HepG2 (cell line): ENCODE data around the gene LRR1. TPM values are rescaled to one million over a fixed set of nuclear protein-coding genes. Genes with fewer than 3 reads are reported as not detected.

ENCODE experiments used
- FOXM1 ChIP-seq: sonication (generic); formaldehyde crosslinking; IDR thresholded peaks from 2 replicates; pipeline ENCODE4 v1.5.0; 2020; ENCODE audit warnings: missing genetic modification reagents
- MIER2 ChIP-seq: IDR thresholded peaks from 2 replicates; pipeline ENCODE4 v1.6.1; 2016; ENCODE audit warnings: missing biosample characterization, missing genetic modification reagents
- NR2C2 ChIP-seq: sonication (generic); formaldehyde crosslinking; IDR thresholded peaks from 2 replicates; pipeline ENCODE4 v1.4.0; 2020; ENCODE audit warnings: missing genetic modification reagents, mild to moderate bottlenecking, moderate library complexity, borderline replicate concordance
- PHF20 ChIP-seq: sonication (generic); formaldehyde crosslinking; IDR thresholded peaks from 2 replicates; pipeline ENCODE4 v1.5.0; 2020; ENCODE audit warnings: mild to moderate bottlenecking, missing genetic modification reagents
- SATB2 ChIP-seq: sonication (generic); formaldehyde crosslinking; IDR thresholded peaks from 2 replicates; pipeline ENCODE4 v1.5.0; 2020; ENCODE audit warnings: missing genetic modification reagents
- SRF ChIP-seq: IDR thresholded peaks from 2 replicates; pipeline ENCODE4 v1.6.1; 2011; ENCODE audit warnings: mild to moderate bottlenecking, low read depth, low read length, moderate library complexity
- ZNF17 ChIP-seq: sonication (generic); formaldehyde crosslinking; IDR thresholded peaks from 2 replicates; pipeline ENCODE4 v1.5.0; 2020; ENCODE audit warnings: mild to moderate bottlenecking, missing genetic modification reagents
- ZNF335 ChIP-seq: sonication (generic); formaldehyde crosslinking; IDR thresholded peaks from 2 replicates; pipeline ENCODE4 v1.4.0; 2020; ENCODE audit warnings: missing genetic modification reagents
- ZNF557 ChIP-seq: sonication (generic); formaldehyde crosslinking; IDR thresholded peaks from 2 replicates; pipeline ENCODE4 v1.4.0; 2020; ENCODE audit warnings: missing genetic modification reagents
- ZNF746 ChIP-seq: sonication (generic); formaldehyde crosslinking; IDR thresholded peaks from 2 replicates; pipeline ENCODE4 v1.8.0; 2022; ENCODE audit warnings: mild to moderate bottlenecking, missing genetic modification reagents
- ZNF768 ChIP-seq: sonication (generic); formaldehyde crosslinking; IDR thresholded peaks from 2 replicates; pipeline ENCODE4 v1.4.0; 2020; ENCODE audit warnings: missing genetic modification reagents
- ZNF788 ChIP-seq: sonication (generic); formaldehyde crosslinking; IDR thresholded peaks from 2 replicates; pipeline ENCODE4 v1.5.0; 2020; ENCODE audit warnings: mild to moderate bottlenecking, missing genetic modification reagents, borderline replicate concordance
- ZSCAN31 ChIP-seq: sonication (generic); formaldehyde crosslinking; IDR thresholded peaks from 2 replicates; pipeline ENCODE4 v1.5.0; 2020; ENCODE audit warnings: low read depth, mild to moderate bottlenecking, missing genetic modification reagents
- polyA plus RNA-seq, 8 experiments: library from polyadenylated mRNA; depleted of rRNA in 3 of 8; stranded (reverse) in 7 of 8; unstranded in 1 of 8; fragments of >200 nt; fragmentation: Illumina TruSeq in 4 of 8; extraction: Trizol in 4 of 8; gene quantifications; 2 replicates each; pipeline versions ENCODE4 v1.2.1 to v1.2.3, GENCODE V29; 2011 to 2016; ENCODE audit warnings: low read depth in 4 of 8, missing spikeins in 1 of 8, mixed read lengths in 1 of 8; ENCODE audit not compliant: insufficient read depth in 1 of 8
- total RNA-seq, 5 experiments: library from RNA; depleted of rRNA; stranded (reverse); fragments of >200 nt; fragmentation: Illumina TruSeq; extraction: Trizol; gene quantifications; 2 replicates each; pipeline ENCODE4 v1.2.3, GENCODE V29; 2016; ENCODE audit warnings: low read depth in 1 of 5
- TF ChIP-seq, protein P1 (sequence below): sonication (generic); formaldehyde crosslinking; conservative IDR thresholded peaks from 2 replicates; pipeline ENCODE4 v1.4.0; 2020; ENCODE audit warnings: missing genetic modification reagents
- TF ChIP-seq, protein P2 (sequence below): sonication (generic); formaldehyde crosslinking; IDR thresholded peaks from 2 replicates; pipeline ENCODE4 v1.4.0; 2020; ENCODE audit warnings: low read depth, mild to moderate bottlenecking, missing genetic modification reagents
- TF ChIP-seq, protein P3 (sequence below): sonication (generic); formaldehyde crosslinking; IDR thresholded peaks from 2 replicates; pipeline ENCODE4 v1.4.0; 2020; ENCODE audit warnings: mild to moderate bottlenecking, missing genetic modification reagents, borderline replicate concordance
- TF ChIP-seq, protein P4 (sequence below): IDR thresholded peaks from 2 replicates; pipeline ENCODE4 v1.6.1; 2016; ENCODE audit warnings: mild to moderate bottlenecking, missing biosample characterization, missing genetic modification reagents
- TF ChIP-seq, protein P5 (sequence below): sonication (generic); formaldehyde crosslinking; IDR thresholded peaks from 2 replicates; pipeline ENCODE4 v1.4.0; 2020; ENCODE audit warnings: missing genetic modification reagents

The LRR1 gene
- total and polyA plus RNA-seq, 2 of the 13 experiments (the other 11 are each of a cell fraction or from before 2014, with no cell fraction given), result 7.0 to 36.2 TPM

DNA sequence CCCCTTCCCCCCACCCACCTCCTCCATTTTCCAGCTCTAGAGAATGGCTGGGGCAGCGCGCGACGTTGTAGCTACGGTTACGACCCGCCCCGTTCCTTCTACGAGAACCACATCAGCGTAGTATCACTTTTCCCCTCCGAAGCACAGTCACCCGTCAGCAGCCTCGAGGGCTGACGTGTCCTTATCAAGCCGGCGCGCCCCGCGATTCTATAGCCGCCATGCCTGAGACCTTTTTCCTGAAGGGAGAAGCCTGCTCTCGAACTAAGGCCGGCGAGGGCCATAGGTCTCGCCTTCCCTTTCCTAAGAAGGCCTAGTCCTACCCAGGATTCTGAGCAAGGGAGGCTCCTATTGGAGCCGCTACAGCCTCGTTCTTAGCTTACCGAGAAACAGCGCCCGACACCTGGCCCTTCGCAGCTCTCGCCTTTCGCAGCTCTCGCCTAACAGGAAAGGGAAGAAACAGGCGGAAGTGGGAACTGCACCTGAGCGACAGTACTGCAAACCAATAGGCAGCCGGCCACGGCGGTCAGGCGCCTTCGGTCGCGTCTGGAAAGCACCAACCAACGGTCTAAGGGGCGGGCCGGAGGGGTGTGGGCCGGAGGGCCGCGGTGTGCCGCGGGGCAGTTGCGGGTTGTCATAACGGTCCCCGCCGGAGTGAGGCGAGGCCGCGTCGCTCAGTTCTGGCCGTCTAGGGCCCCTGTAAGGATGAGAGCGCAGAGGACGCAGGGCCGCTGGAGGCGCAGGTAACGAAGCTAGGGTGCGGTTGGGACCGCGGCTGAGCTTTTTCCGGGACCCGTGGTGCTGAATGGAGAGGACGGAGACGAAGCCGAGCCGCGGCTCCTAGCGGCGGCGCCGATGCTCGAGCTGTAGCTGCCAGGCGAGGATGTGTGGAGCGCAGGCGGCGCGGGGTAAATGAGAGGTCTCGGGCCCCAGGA, 21.7 kb downstream of the LRR1 start, which contains the start of the genes MGAT2 and RPL36AL (continued):
- TF ChIP-seq NR2C2 (CRISPR knock-in tag), result no peak; the same call in 1 of the 2 replicates
- TF ChIP-seq SRF, result peak; percentile 36; the same call in 1 of the 2 replicates
- peak; percentile 50; the same call in 1 of the 2 replicates for TF ChIP-seq ZNF746
- peak; percentile 71 for TF ChIP-seq PHF20 (CRISPR knock-in tag)
- TF ChIP-seq, protein P1, sequence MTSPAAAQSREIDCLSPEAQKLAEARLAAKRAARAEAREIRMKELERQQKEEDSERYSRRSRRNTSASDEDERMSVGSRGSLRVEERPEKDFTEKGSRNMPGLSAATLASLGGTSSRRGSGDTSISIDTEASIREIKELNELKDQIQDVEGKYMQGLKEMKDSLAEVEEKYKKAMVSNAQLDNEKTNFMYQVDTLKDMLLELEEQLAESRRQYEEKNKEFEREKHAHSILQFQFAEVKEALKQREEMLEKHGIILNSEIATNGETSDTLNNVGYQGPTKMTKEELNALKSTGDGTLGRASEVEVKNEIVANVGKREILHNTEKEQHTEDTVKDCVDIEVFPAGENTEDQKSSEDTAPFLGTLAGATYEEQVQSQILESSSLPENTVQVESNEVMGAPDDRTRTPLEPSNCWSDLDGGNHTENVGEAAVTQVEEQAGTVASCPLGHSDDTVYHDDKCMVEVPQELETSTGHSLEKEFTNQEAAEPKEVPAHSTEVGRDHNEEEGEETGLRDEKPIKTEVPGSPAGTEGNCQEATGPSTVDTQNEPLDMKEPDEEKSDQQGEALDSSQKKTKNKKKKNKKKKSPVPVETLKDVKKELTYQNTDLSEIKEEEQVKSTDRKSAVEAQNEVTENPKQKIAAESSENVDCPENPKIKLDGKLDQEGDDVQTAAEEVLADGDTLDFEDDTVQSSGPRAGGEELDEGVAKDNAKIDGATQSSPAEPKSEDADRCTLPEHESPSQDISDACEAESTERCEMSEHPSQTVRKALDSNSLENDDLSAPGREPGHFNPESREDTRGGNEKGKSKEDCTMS, result no peak
- TF ChIP-seq, protein P2, sequence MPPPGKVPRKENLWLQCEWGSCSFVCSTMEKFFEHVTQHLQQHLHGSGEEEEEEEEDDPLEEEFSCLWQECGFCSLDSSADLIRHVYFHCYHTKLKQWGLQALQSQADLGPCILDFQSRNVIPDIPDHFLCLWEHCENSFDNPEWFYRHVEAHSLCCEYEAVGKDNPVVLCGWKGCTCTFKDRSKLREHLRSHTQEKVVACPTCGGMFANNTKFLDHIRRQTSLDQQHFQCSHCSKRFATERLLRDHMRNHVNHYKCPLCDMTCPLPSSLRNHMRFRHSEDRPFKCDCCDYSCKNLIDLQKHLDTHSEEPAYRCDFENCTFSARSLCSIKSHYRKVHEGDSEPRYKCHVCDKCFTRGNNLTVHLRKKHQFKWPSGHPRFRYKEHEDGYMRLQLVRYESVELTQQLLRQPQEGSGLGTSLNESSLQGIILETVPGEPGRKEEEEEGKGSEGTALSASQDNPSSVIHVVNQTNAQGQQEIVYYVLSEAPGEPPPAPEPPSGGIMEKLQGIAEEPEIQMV (CRISPR knock-in tag), result peak; percentile 9; the same call in 1 of the 2 replicates
- 0 out of 2 replicates have a peak, but pooled peaks have one; percentile 37 for TF ChIP-seq ZNF17
- TF ChIP-seq ZNF557 (CRISPR knock-in tag), result 0 out of 2 replicates have a peak, but pooled peaks have one; percentile 70
- TF ChIP-seq ZNF788 (CRISPR knock-in tag), result peak; percentile 29; the same call in 1 of the 2 replicates
- 0 out of 2 replicates have a peak, but pooled peaks have one; percentile 55 for TF ChIP-seq SATB2
- TF ChIP-seq, protein P3, sequence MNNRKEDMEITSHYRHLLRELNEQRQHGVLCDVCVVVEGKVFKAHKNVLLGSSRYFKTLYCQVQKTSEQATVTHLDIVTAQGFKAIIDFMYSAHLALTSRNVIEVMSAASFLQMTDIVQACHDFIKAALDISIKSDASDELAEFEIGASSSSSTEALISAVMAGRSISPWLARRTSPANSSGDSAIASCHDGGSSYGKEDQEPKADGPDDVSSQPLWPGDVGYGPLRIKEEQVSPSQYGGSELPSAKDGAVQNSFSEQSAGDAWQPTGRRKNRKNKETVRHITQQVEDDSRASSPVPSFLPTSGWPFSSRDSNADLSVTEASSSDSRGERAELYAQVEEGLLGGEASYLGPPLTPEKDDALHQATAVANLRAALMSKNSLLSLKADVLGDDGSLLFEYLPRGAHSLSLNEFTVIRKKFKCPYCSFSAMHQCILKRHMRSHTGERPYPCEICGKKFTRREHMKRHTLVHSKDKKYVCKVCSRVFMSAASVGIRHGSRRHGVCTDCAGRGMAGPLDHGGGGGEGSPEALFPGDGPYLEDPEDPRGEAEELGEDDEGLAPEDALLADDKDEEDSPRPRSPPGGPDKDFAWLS (CRISPR knock-in tag), result no peak
- TF ChIP-seq ZNF768, result peak; percentile 31
- TF ChIP-seq MIER2, result no peak
- TF ChIP-seq ZSCAN31 (CRISPR knock-in tag), result peak; percentile 71; the same call in 1 of the 2 replicates
- TF ChIP-seq ZNF335 (CRISPR knock-in tag), result peak; percentile 86
- TF ChIP-seq, protein P4, sequence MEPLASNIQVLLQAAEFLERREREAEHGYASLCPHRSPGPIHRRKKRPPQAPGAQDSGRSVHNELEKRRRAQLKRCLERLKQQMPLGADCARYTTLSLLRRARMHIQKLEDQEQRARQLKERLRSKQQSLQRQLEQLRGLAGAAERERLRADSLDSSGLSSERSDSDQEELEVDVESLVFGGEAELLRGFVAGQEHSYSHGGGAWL (CRISPR knock-in tag), result peak; percentile 40
- TF ChIP-seq FOXM1 (CRISPR knock-in tag), result 0 out of 2 replicates have a peak, but pooled peaks have one; percentile 12
- TF ChIP-seq, protein P5, sequence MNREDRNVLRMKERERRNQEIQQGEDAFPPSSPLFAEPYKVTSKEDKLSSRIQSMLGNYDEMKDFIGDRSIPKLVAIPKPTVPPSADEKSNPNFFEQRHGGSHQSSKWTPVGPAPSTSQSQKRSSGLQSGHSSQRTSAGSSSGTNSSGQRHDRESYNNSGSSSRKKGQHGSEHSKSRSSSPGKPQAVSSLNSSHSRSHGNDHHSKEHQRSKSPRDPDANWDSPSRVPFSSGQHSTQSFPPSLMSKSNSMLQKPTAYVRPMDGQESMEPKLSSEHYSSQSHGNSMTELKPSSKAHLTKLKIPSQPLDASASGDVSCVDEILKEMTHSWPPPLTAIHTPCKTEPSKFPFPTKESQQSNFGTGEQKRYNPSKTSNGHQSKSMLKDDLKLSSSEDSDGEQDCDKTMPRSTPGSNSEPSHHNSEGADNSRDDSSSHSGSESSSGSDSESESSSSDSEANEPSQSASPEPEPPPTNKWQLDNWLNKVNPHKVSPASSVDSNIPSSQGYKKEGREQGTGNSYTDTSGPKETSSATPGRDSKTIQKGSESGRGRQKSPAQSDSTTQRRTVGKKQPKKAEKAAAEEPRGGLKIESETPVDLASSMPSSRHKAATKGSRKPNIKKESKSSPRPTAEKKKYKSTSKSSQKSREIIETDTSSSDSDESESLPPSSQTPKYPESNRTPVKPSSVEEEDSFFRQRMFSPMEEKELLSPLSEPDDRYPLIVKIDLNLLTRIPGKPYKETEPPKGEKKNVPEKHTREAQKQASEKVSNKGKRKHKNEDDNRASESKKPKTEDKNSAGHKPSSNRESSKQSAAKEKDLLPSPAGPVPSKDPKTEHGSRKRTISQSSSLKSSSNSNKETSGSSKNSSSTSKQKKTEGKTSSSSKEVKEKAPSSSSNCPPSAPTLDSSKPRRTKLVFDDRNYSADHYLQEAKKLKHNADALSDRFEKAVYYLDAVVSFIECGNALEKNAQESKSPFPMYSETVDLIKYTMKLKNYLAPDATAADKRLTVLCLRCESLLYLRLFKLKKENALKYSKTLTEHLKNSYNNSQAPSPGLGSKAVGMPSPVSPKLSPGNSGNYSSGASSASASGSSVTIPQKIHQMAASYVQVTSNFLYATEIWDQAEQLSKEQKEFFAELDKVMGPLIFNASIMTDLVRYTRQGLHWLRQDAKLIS, result 0 out of 2 replicates have a peak, but pooled peaks have one; percentile 64
